Activated CD4-positive, CD25-positive, alpha-beta regulatory T cell treated with anti-CD3 and anti-CD28 coated beads, Interleukin-2, amount 50 U/mL, for 16 hours (primary cell): Measurements from ENCODE around the gene ELAVL3.
A peak's percentile ranks its signal among the peaks of the same experiment; 100 is the strongest.

ENCODE experiments used
- DNase-seq: peaks from one replicate; pipeline ENCODE4 v3.0.0-alpha.2; 2020; ENCODE audit warnings: low read depth, low spot score

ELAVL3 gene

DNA sequence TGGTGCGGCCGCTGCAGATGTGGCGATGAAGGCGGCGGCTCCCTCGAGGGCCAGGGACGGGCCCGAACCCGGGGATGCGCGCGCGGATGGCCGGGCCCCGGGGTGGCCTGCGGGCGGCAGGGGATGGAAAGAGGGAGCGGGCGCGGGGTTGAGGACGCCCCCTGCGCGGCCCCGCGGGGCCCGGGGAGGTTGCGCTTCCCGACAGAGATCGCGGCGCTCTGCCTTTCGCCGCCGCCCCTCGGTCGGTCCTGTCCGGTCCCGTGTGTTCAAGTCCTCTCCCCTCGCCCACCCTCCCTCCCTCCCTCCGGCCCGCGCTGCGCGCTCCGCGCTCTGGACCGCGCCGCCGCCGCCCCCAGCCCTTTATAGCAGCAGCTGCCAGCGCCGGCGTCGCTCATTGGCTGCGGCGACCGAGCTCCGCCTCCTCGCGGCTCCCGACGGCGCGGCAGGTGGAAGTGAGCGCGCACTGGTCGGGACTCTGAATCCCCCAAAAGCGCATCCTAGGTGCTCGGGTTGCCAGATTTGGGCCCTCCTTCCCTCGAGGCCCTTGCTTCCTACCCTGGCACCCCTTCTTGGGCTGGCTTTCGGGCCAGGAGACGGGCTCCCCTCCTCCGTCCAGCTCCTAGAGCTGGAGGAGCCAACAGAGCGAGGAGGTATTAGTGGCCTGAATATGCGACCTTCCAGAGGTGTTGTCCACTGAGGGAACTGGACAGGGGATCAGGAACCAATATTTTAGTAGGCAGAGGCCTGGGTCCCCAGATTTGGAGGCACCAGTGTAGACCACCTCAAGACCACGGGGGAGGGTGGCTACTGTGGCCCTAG lies at the start of gene ELAVL3:
ELAVL3 (minus strand) TSS at position 332 of the 819 bp plus-strand sequence. CDS start 438 bp downstream, outside the sequence.
- DNase-seq, result no peak

DNA sequence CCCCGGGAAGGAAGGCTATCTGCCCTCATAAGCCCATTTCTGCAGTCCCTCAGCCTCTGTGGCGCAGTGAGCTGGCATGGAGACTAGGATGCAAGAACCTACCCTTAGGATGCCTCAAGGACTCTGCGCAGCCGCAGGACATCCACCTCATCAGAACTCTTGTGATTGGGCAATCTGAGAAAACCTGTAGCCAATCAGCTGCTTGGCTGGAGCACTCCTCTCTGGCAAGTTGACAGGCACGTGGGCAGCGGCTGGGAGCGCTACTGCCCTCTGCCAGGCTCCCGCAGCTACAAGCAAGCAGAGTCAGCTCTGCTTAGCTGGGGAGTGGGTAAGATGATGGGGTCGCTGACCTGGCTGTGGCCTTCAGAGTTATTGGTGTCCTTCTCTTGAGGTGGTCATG lies 49.6 kb upstream of the ELAVL3 start:
- no peak for DNase-seq

DNA sequence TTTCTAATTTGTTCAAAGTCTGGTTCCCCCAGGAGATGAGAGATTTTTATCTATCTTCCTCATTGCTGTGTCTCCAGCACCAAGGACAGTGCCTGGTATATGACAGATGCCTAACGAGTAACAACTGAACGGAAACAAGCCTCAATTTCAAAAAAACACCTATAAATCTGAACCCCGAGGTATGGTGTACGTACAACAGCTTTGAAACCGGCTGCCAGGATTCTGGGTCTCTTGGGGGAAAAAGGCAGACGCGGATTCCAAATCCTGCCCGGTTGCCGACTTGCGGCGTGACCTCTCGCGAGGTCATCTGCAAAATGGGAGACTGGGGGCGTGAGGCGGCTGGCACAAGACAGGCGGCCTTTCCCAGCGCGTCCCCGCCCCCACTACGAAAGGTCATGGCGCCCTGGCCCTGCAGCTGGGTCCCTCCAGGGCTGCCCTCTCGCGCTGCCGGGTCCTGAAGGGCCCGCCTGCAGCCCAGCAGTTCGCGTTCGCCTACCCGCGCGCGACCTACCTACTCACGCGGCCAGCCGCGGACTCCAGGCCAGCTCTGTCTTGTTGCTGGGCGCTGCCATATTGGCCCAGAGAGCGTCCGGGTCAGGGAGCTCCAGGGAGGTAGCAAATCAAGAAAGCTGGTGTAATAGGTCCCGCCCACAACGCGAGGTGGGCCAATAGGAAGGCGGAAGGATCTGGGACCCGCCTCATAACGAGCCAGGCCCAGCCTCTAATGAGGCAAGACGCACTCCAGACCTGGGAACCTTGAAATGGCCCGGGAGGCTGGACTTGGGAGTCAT lies 47.9 kb upstream of the ELAVL3 start, which contains the start of gene ECSIT:
ECSIT (minus strand) TSS at position 584 of the 791 bp plus-strand sequence. CDS start 9,964 bp downstream, outside the sequence.
- DNase-seq, result peak; percentile 82

DNA sequence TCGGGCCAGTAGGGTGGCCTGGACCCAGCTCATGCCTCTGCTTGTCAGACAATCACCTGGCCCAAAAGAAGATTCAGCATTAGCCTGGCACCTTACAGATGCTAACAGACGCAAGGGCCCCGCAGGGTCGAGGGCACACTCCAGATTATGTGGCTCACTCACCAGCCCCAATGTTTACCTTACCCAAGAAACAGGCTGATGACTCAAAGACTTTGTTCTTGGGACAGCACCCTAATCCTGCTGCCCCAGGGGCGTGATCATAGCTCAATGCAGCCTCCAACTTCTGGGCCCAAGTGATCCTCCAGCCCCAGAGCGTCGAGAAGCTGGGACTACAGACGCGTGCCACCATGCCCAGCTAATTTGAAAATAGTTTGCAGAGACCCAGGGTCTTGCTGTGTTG lies 38.3 kb upstream of the ELAVL3 start:
- no peak for DNase-seq

DNA sequence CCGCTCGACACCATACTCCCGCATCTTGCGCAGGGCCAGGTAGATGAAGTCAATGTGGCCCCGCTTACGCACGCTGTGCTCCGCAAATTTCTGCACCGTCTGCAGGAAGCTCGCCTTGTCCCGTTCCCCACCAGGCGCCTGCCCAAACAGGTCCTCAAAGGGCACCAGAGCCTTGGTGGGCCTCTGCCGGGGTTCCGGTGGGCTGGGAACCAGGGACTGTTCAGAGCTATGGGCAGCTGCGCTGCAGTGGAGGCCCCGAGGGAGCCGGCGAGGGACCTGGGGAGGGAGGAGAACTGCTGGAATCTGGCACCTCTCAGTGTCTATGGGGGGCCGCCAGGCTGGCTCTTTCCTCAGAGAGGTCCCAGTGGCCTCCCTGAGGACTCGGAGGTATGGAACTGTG lies 33.1 kb upstream of the ELAVL3 start:
- no peak for DNase-seq

DNA sequence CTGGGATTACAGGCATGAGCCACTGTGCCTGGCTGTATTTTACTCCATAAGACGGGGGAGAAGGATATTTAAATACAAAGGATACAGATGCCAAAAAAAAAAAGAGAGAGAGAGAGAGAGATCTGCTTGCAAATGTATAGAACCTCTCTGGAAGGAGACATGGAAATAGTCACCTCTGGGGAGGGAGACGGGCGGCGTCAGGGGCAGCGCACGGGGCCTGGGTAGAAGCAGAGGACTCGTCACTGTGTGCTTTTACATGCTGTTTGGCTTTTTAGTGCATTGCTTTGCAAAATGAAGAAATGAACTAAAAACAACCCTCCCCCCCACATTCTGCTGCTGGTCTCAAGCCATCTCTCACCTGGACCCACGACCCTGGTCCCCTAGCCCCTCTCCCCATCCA lies 29.6 kb upstream of the ELAVL3 start:
- DNase-seq, result no peak

DNA sequence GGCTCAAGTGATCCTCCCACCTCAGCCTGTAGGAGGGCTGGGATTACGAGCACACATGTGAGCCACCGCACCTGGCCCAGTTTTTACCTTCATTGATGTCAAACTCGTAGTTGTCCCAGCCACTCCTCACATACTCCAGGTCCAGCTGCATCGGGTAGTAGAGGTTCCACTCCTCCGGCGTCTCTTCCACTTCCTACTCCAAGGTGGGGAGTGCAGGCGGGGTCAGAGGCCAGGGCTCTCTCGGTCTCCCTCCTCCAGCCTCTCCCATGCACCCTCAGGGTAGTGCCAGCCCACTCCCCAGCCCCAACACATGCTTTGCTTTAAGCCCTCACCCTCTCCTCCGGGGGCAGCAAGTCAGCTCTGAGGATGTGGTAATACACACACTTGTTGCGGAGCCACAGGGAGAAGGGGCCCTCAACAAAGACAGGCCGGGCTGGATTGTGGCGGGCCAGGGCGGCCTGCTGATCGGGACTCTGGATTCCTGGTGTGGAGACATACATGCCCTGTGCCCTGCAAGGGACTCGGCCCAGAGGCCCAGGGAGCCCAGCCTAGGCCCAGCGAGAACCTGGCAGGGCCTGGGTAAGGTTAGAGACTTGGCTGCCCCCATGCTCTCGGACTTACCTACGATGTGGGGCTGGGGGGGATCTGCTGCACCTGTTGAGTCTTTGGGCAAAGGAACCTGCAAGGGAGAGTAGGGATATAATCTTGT lies 26.7 kb upstream of the ELAVL3 start:
- DNase-seq, result no peak

DNA sequence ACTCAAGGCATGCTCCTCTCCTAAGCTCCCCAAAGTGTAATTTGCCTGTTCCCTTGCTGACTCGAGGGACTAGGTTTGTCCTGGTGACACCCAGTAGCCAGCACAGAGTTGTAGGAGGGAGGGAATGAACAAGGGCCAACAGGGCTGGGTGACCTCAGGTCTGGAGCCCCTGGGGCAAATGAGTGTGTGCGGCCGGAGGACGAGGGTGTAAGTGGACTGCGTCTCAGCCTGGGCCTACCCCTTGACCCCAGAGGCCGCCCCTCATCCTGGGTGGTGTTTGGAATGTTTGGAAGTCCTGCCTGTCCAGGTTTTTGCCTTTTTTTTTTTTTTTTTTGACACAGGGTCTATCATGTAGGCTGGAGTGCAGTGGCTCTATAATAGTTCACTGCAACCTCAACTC lies 26.1 kb upstream of the ELAVL3 start:
- no peak for DNase-seq

DNA sequence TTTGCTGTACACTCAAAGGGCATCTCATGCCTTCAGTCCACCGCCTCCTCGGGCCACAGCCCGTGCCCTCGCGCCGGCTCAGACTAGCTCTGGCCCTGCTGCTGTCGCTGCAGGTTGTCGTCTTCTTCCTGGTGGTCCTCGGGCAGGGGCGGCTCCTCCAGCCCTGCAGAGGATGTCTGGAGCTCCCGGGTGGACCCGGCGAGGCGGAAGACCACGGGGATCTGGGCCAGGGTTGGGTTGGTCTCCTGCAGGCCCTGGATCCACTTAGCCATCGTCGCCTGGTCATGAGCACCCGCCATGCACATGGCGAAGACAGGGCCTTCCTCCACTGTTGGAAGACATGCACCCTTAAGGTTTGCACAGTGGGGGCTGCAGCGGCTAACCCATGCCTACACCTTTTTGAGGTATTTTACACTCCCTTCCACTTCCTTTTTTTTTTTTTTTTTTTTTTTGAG lies 25.3 kb upstream of the ELAVL3 start:
- DNase-seq, result no peak

DNA sequence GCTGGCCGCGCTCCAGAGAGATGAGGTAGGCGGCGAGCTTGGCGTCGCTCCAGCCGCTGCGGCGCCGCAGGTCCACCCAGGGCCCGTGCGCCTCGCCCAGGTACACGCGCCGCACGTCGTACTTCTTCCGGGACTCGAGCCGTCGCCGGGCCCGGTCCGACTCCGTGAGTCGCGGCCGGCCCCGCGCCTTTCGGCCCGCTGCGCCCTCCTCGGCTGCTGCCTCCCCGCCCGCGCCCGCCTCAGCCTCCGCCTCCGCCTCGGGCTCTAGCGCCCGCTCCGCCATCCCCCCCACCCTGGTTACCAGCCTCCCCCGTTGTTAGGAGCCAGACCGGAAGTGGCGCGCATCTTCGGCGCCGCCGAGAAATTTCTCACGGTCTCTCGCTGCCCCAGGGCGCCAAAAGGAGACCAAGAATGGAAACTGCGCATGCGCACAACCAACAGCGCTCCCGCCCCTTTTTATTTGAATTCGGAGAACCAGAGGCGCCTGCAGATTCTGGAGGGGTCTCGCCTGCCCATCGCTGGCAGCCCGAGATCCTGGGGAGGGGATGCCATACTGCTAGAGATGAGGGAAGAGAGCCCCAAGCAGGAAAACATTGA lies 24.8 kb upstream of the ELAVL3 start, which contains the start of gene ZNF653:
ZNF653 (minus strand) TSS at position 336 of the 597 bp plus-strand sequence; CDS start at position 283, 53 bp downstream.
- DNase-seq, result peak; percentile 90

DNA sequence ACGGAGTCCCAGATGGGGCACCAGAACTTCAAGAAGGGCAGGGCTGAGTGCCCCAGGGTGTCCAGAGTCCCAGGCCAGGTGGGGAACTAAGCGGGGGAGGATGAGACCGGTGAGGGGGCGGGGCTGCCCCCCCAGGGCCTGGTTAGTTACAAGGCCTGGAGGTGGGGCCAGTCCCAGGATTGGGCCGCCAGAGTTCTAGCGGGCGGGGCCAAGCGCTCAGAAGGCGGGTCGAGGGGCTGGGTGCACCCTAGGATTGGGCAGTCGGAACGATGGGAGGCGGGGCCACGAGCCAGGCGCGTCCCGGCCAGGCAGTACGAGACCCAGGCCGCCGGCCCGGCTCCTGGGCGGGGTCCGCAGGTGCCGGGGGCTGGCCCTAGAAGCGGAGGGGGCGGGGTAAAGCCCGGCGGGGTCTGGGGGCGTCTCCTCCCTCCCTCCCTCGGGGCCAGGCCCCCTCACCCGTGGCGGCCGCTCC lies 24.2 kb upstream of the ELAVL3 start:
- DNase-seq, result peak; percentile 90

DNA sequence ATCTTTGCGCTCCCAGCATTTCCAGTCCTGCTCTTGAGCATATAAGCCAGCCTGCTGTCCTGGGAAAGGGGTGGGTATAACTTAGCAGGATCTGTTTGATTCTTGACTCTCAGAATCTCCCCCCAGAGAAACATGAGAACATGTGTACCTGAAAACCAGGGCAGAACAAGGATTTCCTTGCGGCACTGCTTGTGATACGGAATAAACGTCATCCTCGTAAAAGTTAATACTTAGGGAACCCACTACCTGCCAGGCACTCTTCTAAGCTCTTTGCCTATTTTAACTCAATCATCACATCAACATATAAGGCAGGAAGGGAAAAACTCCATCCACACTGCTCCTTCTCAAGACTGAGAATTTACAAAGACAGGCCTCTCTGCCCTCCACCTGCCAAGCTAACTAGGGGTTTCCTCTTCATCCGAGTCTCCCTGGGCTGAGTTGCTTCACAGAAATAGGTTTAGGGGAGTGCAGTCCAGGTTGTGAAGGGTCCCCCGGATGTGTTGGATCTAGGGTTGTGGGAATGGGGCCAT lies 23.7 kb upstream of the ELAVL3 start:
- DNase-seq, result no peak

DNA sequence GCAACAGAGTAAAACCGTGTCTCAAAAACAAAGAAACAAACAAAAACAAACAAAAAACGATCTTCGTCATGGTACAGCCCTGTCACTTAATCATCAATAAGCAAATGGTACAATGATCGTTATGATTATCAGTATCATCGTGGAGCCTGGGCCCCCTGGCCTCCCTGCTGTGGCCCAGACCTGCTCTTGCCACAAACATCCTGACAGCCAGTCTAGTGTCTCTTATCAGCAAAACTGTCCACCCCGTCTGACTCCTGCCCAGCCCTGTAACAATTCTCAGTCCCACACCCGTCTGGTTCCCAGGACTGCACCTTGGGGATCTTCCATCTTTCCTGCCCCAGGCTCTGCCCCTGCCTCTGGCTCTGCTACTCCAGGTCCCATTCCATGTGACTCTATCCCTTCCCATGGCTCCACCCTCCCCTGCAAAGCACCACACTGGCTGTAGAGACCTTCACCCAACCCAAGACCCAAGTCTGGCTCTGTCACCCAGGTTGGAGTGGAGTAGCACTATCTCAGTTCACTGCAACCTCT lies 19.1 kb upstream of the ELAVL3 start:
- DNase-seq, result no peak

DNA sequence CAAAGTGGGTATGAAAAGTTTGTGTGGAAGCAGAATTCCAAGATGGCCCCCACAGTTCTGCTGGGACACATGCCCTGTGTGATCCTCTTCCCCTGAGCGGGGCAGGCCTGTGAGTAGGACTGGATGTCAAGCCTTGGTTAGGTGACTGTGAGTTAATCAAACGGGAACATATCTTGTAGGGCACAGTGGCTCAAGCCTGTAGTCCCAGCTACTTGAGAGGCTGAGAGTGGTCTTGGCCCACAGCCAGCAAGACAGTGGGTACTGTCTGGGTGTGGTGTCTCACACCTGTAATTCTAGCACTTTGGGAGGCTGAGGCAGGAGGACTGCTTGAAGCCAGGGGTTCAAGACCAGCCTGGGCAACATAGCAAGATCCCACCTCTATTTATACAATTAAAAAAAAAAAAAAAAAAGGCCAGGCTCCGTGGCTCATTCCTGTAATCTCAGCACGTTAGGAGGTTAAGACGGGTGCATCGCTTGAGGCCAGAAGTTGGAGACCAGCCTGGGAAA lies 18.4 kb upstream of the ELAVL3 start:
- no peak for DNase-seq

DNA sequence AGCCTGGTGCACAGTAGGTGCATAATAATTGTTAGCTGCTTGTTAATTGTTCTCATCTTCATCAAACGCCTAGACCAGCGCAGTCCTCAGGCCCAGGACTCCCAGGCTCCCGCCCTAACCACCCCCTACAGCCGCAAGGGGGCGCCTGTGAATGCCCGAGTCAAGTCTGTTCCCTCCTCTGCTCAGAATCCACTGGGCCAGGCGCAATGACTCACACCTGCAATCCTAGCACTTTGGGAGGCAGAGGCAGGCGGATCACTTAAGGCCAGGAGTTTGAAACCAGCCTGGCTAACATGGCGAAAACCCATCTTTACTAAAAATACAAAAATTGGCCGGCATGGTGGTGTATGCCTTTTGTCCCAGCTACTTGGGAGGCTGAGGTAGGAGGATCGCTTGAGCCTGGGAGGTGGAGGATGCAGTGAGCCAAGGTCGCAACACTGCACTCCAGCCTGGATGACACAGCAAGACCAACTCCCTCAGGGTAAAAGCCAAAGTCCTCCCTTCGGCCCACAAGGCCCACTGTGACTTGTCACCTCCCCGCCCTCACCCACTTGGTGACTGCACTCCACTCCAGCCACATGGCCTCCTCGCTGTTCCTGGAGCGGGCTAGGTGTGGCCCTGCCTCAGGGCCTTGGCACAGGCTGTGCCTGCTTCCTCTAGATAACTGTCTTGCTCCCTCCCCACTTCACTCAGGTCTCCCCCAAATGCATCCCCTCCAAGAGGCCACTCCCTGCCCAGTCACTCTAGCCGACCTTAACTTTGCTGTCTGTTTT lies 15.7 kb upstream of the ELAVL3 start:
- DNase-seq, result peak; percentile 40

DNA sequence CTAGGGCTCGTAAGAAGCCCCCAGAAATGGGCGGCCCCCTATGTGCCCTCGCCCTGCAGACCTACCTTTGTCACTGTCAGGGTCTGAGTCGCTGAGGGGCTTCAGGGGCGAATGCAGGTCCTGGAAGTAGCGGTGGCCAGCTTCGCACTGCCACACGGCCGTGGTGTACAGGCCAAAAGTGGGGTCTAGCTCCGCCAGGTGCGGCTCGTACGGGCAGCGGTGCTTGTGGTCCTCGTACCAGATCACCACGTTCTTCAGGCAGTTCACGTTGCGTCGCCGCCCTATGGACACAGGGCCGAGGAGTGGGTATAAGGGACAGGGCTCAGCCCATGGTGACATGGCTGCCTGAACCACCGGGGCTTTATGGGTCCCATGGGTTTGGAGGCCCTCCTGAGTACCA lies 15.0 kb upstream of the ELAVL3 start:
- no peak for DNase-seq

DNA sequence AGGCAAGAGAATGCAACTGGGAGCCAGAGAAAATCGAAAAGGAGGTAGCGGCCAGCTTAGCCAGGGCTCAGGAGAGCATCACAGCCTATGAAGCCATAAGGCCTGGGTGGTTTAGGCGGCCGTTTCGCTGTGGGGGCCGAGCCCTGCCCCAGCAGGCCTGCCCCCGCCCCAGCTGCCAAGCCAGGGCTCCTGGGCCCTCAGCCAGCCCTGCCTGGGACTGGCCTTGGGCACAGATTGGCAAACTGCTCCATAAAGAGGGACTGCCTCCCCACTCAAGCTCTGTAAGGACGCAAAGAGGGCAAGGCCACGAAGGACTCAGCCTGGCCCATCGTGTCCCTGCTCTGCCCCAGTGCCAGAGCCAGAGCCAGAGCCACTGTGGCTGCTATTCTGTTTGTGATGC lies 14.6 kb upstream of the ELAVL3 start:
- DNase-seq, result no peak

DNA sequence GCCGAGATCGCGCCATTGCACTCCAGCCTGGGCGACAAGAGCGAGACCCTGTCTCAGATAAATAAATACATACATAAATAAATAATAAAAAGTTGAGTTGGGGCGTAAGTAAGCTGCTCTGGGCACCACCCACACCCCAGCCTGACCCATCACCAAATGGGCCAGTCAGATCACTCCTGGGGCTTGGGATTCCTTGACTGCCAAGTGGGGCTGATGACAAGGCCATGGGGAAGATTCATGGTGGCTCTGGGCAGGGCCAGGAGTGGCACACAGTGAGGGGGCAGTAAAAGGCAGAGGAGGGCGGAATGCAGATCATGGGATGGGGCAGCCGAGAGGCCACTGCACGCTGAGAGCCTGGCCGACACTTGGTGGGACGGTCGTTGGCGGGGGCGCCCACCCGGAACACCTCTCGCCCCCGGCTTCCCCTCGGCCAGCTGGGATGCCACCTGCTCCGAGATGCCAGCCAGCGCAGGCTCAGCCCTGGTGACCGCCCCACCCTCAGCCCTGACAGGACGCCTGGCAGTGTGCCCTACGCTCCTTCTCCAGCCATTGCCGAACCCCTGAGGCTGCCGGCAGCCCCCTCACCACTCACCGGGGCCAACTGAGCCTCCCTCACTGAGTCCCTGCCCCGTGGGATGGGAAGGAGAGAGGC lies 13.9 kb upstream of the ELAVL3 start:
- no peak for DNase-seq

DNA sequence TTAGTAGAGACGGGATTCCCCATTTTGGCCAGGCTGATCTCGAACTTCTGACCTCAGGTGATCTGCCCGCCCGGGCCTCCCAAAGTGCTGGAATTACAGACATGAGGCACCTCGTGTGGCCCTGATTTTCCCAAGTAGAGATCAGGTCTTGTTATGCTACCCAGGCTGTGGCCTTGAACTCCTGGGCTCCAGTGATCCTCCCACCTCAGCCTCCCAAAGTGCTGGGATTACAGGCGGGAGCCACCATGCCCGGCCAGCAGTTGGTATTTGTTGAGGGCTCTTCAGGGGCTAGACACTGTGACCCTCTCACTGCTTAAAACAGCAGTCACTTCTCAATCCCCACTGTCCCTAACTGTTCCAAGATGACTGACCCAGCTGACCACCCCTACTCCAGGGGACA lies 8.5 kb upstream of the ELAVL3 start:
- no peak for DNase-seq
